Measurements from ENCODE around the gene SPRED2.

- no peak for TF ChIP-seq CTCF (IDR thresholded peaks at IDR 0.05)
- TF ChIP-seq EP300 (IDR thresholded peaks at IDR 0.05): no peak
Measured at GRCh38 chr2:65325066-65325465, 107.3 kb downstream of the SPRED2 start.

All from tibial nerve (tissue), 4 donors.